ENCODE measurements around the gene APP. TPM values are rescaled to one million over a fixed set of nuclear protein-coding genes. Genes with fewer than 3 reads are reported as not detected.
"Not testable (repeated sequence)": the region's sequence is repeated elsewhere in the genome, so short reads cannot be mapped to it uniquely, and the experiment has no call there.

The APP gene
- total RNA-seq, 1 donor from 2014 or later, result 257 TPM

DNA sequence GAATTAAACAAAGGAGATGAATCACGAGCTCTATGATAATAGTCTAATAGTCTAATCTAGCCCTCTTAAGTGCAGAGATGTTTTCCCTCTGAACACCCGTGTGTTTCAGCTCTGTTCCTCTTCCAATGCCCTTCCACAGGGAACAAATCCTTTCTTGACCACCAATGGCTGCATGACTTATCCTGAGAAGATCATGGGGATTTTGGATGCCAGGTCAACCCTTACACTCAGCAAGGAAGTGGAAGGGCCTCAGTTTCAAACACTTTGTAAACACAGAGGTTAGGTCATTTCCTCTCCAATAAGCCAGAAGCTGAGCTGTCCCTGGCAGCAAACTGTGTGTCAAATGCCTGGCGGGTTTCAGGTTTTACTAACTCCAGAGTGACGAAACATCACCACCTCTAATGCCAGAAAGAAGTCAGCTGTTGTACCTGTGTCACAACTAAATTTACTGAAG, 235.8 kb downstream of the APP start:
- peak; percentile 32 for DNase-seq

DNA sequence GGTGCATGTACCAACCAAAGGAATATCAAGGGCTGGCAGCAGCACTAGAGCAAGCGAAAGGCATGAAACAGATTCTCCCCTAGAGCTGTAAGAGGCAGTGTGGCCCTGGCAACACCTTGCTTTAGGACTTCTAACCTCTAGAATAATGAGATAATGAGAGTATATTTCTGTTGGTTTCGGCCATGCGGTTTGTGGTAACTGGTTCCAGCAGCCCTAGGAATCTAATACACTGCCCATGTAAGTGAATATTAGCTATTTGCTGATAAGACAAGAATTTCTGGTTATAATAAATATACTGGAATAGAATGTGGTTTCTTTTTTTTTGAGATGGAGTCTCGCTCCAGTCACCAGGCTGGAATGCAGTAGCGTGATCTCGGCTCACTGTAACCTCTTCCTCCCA, 236.4 kb downstream of the APP start:
- DNase-seq, result no peak

DNA sequence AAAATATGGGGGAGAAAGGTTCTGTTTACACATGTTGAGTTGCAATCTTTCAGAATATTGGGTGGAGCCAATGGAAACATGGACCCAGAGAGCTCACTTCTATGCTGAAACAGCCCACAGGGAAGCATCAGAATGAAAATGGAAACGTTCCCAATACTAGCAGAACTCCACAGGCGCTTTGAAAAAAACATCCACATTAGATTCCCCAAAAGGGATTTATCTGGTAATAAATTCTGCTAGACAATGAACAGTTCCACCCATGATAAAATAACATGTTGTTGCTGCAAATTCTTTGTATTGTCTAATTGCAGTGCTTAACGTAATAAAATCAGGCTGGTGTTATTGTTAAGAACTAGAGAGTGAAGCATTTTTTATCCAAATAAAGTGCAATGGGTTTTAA, 238.8 kb downstream of the APP start:
- DNase-seq, result no peak

DNA sequence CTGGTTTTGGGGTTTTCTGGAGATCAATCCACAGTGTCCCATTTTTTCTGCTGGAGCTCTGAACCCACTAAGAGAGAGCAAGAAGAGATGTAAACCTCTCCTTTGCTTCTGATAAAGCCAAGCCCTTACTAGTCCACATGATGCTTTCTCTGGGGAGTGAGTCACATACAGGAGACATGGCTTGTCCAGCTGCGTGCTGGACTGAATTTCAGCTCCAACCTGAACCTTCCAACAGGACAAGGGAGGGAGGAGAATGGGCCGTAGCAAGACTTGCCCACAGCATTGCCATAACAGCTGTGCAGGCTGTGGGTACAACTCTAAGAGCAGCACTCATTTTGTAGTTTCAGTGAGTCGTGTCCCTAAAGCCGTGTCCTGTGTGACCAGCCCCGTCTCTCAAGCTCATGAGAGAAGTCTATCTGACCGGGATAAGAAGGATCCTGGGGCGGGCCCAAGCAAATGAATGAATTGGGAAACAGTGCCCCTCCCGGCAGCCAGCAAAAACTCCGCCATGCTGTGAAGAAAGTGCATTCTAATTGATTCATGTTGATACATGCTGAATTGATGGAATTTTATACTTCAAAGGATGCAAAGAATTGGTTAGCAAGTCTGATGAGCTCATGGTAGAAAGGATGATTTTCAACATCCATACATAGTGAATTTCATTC, 240.6 kb downstream of the APP start:
- DNase-seq, result no peak

DNA sequence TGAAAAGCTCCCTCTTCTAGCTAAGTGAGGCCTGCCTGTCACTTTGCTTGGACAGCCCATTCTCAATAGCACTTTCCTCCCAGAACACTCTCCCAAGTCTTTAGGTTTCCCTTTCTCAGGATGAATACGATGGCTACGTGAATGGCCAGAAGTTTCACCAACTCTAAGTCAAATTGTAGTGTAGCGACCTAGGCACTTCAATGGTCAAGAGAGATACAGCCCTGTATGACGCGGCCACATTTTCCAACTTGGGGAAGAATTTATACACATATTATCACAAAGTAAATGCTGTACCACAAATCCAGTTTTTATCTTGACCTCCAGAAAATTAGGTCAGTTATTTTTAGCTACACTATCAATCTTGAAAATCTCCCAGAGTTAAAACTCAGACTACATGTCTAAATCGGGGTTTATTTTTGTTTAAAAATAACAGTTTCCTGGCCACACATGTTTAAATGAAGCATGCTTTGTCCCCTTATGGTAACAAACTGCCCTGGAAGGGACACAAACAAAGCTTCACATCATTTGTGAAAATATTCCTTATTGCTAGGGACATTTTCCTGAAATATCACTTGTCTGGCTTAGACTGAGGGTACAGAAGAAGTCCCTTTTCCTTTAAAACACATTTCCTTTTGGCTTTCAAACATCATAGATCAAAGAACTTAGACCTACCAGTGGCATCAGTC, 243.2 kb downstream of the APP start:
- no peak for DNase-seq

DNA sequence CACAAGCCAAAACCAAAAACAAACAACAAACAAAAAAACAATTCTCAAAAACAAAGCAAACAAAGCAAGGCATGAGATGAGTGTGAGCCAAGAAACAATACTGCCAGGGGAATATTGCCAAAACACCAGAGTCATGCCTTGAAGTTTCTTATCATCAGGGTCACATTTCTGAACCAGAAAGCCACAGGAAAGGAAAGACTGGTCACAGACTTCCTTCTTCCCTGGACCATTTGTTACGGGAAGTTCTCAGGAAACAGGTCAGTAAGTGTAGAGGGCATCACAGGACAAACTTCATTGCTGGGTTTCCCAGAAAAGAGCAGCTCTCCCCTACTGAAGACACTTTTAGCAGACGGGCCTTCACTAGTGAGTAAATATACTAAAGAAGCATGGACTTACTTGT, 244.6 kb downstream of the APP start:
- peak; percentile 21 for DNase-seq

DNA sequence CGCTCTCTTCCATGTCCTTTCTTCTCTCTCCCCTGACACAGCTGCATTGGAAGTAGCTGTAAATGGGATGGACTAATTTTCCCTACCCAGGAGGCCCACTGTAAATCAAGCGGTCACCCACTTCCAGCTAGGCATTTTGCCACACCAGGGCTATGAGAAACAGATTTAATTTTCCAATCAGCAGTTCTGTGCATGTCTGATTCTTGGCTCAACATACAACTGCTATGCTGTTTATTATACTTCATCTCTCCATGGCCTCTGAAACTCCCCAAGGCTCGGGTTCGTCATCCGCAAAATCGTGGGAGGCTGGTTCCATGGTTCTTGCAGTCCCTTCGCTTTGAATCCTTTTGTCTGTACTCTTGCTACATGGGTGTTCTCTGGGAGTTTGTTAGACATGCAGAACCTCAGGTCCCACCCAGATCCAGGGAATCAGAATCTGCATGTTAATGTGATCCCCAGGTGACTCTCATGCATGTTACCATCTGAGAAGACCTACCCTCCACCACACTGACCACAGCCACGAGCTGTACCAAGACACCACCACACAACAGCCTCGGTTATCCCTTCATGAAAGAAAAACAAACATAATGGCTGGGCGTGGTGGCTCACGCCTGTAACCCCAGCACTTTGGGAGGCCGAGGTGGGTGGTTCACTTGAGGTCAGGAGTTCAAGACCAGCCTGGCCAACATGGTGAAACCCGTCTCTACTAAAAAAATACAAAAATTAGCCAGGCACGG, 245.3 kb downstream of the APP start:
- DNase-seq, result no peak

DNA sequence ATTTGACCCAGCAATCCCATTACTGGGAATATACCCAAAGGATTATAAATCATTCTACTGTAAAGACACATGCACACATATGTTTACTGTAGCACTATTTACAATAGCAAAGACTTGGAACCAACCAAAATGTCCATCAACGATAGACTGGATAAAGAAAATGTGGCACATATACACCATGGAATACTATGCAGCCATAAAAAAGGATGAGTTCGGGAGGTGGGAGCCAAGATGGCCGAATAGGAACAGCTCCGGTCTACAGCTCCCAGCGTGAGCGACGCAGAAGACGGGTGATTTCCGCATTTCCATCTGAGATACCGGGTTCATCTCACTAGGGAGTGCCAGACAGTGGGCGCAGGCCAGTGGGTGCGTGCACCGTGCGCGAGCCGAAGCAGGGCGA, 252.4 kb downstream of the APP start:
- not testable (repeated sequence) for DNase-seq

DNA sequence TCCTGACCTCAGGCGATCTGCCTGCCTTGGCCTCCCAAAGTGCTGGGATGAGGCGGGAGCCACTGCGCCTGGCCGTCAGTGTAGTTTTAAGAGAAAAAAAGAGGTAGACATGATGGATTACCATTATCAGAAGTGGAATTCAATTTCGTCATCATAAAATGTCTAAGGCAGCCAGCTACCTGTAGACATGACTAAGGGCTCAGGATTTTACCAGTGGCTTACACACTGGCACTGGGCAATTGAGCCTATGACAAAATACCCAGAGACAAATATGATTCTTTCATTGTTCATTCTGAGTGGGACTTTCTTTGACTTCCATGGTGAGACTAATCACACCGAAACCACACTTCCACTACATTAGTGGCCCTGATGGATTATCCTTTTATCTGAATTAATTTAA, 254.3 kb downstream of the APP start:
- no peak for DNase-seq

DNA sequence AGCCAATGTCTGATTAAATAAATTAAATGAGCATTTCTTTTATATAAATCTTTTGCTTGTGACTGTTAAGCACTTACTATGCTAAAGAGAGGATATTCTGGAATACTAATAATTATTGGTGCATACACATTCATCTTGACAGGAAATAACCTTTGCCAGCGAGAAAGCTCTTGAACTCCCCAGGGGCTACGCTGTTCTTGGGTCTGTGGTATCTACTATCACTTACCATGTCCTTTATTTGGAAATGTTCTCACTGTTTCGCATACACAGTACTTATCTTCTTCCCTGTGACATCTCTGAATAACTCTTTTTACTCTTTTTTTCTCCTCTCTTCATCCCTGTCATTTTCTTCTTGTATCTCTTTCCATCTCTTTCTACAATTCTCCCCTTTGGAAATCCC, 257.1 kb downstream of the APP start:
- no peak for DNase-seq

DNA sequence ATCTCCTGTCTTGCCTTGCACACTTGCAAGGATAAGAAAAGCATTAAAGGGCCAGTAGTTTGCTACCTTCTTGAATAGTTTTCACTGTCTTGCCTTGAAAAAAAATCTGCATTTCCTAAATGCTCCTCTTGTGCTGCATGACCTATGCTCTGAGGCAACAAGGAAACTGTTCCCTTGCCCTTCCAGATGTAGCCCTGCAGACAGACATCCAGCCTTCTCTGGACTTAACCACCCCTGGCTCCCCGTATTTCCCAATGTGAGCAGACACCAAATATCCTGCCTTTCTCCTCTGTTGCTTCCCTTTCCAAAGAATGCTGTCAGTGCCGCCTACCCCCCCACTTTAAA, 258.2 kb downstream of the APP start:
- DNase-seq, result no peak

DNA sequence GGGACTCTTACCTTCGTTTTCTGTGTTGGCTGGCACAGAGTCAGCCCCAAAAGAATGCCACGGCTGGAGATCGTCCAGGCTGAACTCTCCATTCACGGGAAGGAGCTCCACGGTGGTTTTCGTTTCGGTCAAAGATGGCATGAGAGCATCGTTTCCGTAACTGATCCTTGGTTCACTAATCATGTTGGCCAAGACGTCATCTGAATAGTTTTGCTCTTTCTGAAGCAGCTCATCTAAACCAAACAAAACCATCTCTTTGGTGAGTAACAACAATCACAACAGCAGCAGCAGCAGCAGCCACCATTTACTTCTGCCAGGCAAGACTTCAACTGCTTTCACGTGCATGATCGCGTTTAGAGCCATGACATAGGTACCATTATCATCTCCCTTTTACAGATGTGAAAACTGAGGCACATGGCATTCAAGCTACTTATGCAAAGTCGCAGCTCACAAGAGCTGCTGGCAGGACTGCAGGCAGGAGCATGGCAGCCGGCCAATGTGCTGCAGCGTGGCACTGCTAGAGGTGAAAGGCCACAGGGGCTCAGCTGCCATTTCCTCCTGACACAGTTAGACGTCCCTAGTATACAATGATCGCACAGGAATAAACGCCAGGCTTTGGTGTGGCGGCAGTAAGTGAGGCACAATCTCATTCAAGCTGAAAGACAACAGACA, 258.7 kb downstream of the APP start:
- no peak for DNase-seq

DNA sequence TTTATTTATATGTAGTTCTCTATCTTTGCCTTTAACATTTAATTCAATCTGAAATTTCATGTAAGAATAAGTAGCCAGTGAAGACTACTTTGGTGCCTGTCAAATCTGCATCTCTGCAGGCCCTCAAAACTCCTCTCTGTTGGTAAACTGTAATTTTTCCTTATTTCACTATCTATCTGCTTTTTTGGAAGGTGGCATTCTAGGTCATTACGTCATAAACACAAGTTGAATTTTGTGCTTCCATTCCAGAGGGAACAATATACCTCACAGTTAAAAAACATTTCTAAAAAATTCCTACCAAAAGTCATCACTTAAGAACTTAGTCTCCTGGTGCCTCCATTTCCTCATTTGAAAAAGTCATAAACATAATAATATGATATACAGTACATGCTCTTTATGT, 259.8 kb downstream of the APP start:
- DNase-seq, result no peak

DNA sequence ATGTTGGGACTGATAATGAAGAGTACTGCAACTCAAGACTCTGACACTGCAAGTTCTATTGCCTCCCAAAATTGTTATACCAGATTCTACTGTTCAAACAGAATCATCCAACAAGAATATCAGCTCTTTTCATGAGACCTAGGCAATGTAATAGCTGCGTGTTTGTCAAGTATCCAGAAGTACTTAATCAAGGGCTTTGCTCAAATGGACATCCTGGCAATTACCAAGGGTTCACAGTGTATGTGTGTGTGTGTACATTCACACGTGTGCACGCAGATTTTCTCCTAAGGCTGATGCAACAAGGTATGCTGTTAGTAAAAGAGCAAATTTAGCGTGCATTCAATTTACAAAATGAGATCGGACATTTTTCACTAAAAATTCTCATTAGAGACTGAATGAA, 261.2 kb downstream of the APP start:
- DNase-seq, result no peak

DNA sequence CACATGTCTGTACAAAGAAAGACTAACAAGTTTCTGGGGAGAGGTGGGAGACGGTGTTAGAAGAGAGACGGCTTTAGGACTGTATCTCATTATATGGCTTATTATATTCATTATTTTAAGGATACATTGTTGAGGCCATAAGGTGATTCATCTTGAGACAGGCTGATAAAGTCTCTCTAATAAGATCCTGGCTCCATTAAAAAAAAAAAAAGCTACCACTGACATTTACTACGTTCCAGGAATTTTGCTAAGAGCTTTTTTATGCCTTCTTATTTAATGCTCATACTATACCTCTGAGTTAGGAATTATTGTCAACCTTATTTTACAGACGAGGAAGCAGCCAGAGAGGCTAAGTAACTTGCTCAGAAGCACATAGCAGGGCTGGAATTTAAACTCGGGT, 262.1 kb downstream of the APP start:
- DNase-seq, result no peak

DNA sequence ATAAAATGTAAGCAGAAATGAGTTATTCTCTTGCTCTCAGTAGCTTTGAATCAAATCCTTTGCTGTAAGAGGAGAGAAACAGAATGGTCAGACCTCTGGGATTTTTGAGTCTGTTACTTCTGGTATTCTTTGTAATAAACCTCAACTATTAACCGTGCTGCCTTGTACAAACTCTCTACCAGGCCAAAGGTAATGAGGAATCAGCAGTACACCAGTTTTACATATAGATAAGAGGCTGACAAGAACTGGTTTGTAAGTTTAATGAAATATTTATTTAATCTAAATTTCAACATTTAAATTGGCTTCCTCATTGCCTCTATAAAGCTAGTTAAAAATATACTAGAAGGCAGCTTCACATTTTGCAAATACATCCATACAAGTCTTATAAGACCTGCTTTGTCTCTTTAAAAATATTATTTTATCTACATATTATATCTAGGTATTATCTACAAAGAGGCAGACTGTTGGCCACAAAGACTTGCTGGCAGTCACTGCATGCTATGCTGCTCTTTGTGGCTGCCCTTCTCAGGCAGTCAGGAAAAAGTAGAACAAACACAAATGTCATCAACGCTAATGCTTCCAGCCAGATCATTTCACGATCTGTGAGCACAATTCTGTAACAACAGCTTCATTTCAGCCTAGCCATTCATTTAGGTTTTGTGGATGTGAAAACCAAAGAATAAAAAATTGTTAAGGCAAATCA, 262.8 kb downstream of the APP start:
- DNase-seq, result no peak

DNA sequence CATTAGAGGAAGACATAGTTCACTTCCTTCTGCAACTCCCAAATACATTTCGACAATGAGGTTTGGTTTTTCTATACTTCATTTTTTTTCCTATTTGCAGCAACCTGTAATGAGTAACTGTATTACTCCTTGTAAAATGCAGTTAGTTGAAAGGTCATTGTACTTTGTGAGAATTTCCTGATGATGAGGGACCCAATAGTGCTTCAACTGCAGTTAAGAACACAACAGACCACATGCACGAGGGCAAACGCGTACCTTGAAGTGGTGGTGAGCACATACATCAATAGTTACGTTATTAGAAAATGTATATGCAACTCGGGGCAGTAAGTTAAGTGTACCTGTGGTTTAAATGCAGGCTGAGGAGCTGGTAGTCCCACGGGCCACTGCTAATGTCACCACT, 264.0 kb downstream of the APP start:
- no peak for DNase-seq

DNA sequence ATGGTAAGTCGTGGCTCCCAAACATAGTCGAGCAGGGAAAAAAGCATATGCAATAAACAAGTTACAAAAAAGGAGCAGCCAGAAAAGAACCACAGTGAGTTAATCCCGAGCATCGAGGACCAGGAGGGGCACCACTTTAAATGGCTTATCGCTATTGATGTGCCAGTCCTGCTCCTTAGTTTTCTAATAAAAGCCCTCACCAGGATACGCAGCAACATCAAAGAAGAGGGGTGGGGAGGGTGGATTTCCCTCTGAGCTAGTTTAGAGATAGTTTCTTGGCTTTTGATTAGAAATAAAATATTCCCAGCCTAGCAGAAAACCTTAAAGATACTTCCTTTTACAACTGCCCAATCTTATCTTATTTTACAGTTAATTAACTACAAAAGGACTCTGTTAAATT, 265.4 kb downstream of the APP start:
- no peak for DNase-seq

DNA sequence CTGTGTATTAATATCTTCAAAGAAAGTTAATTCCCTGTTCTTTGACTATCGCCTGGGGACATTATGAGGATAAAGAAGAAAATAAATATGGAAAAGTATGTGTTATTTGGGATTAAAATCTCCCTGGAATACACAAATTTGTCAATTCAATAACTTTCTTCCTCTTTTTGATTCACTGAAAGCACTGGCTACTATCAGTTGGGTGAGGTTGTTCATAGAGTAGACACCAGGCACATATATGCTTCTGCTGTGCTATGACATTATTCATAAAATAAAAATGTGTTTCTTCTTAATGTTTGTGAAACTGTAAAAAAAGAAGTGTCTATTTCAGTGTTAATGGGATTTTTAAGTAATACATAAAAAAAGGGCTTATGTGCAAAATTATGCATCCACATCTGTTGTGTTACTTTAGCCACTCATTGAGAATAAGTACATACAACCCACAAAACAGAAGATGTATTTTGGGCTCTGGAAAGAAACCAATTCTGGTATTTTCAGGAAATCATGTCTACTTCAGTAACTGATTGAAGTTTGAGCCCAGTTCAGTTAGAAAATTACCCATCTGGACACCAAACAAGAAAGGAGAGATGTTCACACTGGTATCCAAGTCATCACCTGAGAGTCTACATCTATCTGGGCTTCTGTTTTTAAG, 266.4 kb downstream of the APP start:
- DNase-seq, result no peak

DNA sequence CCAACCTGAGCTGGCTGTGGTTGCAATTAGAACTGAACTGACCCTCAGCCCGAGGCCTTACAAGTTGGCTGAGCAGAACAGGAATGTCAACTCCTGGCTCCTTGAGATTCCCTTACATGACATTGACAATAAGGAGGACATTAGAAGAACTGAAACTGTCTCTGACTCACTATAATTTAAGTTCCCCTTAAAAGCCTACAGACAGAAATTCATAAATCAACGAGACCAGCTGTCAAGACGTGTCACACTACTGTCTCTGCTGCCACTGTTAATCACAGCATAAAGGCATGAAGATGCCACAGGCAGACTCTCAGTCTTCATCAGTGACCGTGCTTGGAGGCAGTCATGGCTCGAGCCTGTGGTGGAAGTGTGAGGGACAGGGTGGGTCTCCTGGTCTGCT, 267.0 kb downstream of the APP start:
- no peak for DNase-seq

DNA sequence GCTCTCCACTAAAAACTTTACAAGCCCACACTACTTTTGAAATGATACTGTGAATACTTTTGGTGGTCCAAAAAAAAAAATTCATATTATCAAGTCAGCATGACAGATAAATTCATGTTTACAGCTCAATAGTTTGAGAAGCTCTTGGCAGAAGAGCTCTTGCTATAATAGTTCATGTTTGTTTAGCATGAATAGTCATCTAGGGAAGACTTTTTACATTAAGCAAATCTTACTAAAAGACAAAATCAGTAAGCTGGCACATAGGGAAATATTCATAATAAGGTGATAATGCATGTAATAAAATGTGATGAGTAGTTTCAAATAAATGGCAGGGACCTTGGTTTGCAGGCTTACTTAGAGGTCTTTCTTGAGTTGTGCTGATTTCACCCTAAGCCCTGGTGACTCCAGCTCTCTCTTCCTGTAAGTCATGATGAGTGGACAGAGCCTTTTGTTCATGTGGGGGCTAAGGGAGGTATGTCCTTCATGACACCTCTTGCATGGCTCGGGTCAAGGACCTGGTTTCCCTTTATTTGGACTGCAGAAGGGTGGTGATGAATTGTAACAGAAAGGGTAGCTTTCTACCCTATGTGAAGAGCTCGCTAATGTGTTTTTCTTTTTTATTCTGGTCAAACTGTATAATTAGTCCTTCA, 269.1 kb downstream of the APP start:
- no peak for DNase-seq
